HepG2 (cell line): ENCODE measurements around the gene MISFA. TPM values are rescaled to one million over a fixed set of nuclear protein-coding genes. Genes with fewer than 3 reads are reported as not detected.
"Not testable (repeated sequence)": the region's sequence is repeated elsewhere in the genome, so short reads cannot be mapped to it uniquely, and the experiment has no call there.

Experiments used
- ATAC-seq: fragments of 200-7000 bp; cut with Tn5 transposase; 3 replicates; pipeline ENCODE4 v1.9.1; 2020; ENCODE audit warnings: mild to moderate bottlenecking, moderate library complexity
- BruUV-seq: library from RNA; stranded (reverse); fragments of 400-500 nt; replicated peaks from 2 replicates; lab custom pipeline; 2021; lab: Mats Ljungman, UMichigan
- CTCF ChIA-PET: fragments of 300-600 bp; formaldehyde crosslinking; extraction: SDS; loops from one replicate; lab custom pipeline; 2021; ENCODE audit warnings: low total read pairs, inconsistent platforms, low intra/inter-chr PET ratio; lab: Yijun Ruan, JAX
- POLR2A ChIA-PET: fragments of 350-600 bp; sonication (Branson Sonifier 250); formaldehyde crosslinking; loops from one replicate; lab custom pipeline; 2020; ENCODE audit warnings: antibody characterized with exemption, inconsistent platforms; lab: Yijun Ruan, JAX
- DNase-seq: peaks from one replicate; pipeline ENCODE4 v3.0.0-alpha.2; 2015; ENCODE audit warnings: low spot score
- FAIRE-seq: peaks from 3 replicates; lab custom pipeline; 2011; peaks lifted over from hg19 to GRCh38; lab: Jason Lieb, UNC
- H2AFZ ChIP-seq: one replicate; pipeline ENCODE4 v1.6.1; 2011; ENCODE audit warnings: low read length, inconsistent platforms
- H3K27ac ChIP-seq: fragments of 300-600 bp; 3 replicates; pipeline ENCODE4 v1.8.0; 2011; ENCODE audit warnings: mixed run types, mild to moderate bottlenecking, mixed read lengths, low read length, inconsistent platforms; ENCODE audit not compliant: insufficient read depth; ENCODE audit errors: extremely low read length
- H3K27me3 ChIP-seq, 2 experiments: fragments of 200-600 bp in 1 of 2; 2 replicates in 1 of 2; 3 replicates in 1 of 2; pipeline versions ENCODE4 v1.6.0 to v1.8.0; 2011; ENCODE audit warnings: low read length in 2 of 2, mild to moderate bottlenecking in 2 of 2, moderate library complexity in 2 of 2, inconsistent platforms in 1 of 2; ENCODE audit not compliant: insufficient read depth in 2 of 2, control insufficient read depth in 1 of 2
- H3K36me3 ChIP-seq, 2 experiments: fragments of 200-600 bp in 1 of 2; replicated peaks in 1 of 2; 2 replicates in 1 of 2; 3 replicates in 1 of 2; pipeline versions ENCODE4 v1.5.1 to v1.8.0; 2011; ENCODE audit warnings: low read length in 2 of 2, inconsistent platforms in 1 of 2; ENCODE audit not compliant: insufficient read depth in 2 of 2, control insufficient read depth in 1 of 2
- H3K4me1 ChIP-seq: 2 replicates; pipeline ENCODE4 v1.5.1; 2012; ENCODE audit warnings: low read length, inconsistent platforms; ENCODE audit not compliant: insufficient read depth
- H3K4me2 ChIP-seq: 2 replicates; pipeline ENCODE4 v1.6.0; 2011; ENCODE audit warnings: low read depth, low read length, inconsistent platforms
- H3K4me3 ChIP-seq, 3 experiments: fragments of 200-600 bp in 1 of 3; sonication (generic), shearing (Covaris generic) in 1 of 3; replicated peaks in 1 of 3; 2 replicates each; pipeline ENCODE4 v1.5.1; 2011 to 2016; ENCODE audit warnings: low read length in 3 of 3, inconsistent platforms in 2 of 3, low read depth in 2 of 3, mild to moderate bottlenecking in 2 of 3, control low read depth in 1 of 3, mixed read lengths in 1 of 3; ENCODE audit not compliant: insufficient read depth in 1 of 3
- H3K79me2 ChIP-seq: one replicate; pipeline ENCODE4 v1.6.1; 2011; ENCODE audit warnings: low read length, inconsistent platforms; ENCODE audit not compliant: insufficient read depth
- H3K9ac ChIP-seq: 2 replicates; pipeline ENCODE4 v1.6.0; 2011; ENCODE audit warnings: mild to moderate bottlenecking, low read depth, low read length, inconsistent platforms; ENCODE audit not compliant: insufficient read depth
- H3K9me3 ChIP-seq: 2 replicates; pipeline ENCODE4 v1.5.1; 2012; ENCODE audit warnings: mild to moderate bottlenecking, low read length
- H4K20me1 ChIP-seq: 2 replicates; pipeline ENCODE4 v1.6.0; 2011; ENCODE audit warnings: inconsistent platforms, mild to moderate bottlenecking, low read length, moderate library complexity; ENCODE audit not compliant: insufficient read depth
- FOXP4 ChIP-seq: sonication (generic); formaldehyde crosslinking; IDR thresholded peaks from 2 replicates; pipeline ENCODE4 v1.4.0; 2020; ENCODE audit warnings: missing genetic modification reagents
- GRHL1 ChIP-seq: sonication (generic); formaldehyde crosslinking; conservative IDR thresholded peaks from 2 replicates; pipeline ENCODE4 v1.8.0; 2022; ENCODE audit warnings: missing genetic modification reagents
- KDM6A ChIP-seq: IDR thresholded peaks from 2 replicates; pipeline ENCODE4 v1.6.1; 2016; ENCODE audit warnings: low read depth
- SMYD3 ChIP-seq: sonication (generic); formaldehyde crosslinking; IDR thresholded peaks from 2 replicates; pipeline ENCODE4 v1.8.1; 2023; ENCODE audit warnings: mild to moderate bottlenecking, missing genetic modification reagents
- ZNF670 ChIP-seq: sonication (generic); formaldehyde crosslinking; IDR thresholded peaks from 2 replicates; pipeline ENCODE4 v1.8.0; 2022; ENCODE audit warnings: mild to moderate bottlenecking, missing genetic modification reagents, borderline replicate concordance
- WGBS: methylation state at CpG from one replicate; pipeline ENCODE4 v1.1.6; 2017; ENCODE audit warnings: low lambda C conversion rate; 5-methylcytosine and 5-hydroxymethylcytosine counted together
- in situ Hi-C: cut with HindIII; loops from 2 replicates; pipeline ENCODE4 v1.10.0; 2017; ENCODE audit warnings: low pct_unique_long_range_greater_than_20kb; ENCODE audit not compliant: extremely low pct_ligation_motif_present
- intact Hi-C: fragments of 100-400 bp; cut with micrococcal nuclease; formaldehyde crosslinking; loops from one replicate; pipeline ENCODE4 v1.10.0; 2022; ENCODE audit not compliant: unreplicated experiment
- polyA plus RNA-seq, 8 experiments: library from polyadenylated mRNA; depleted of rRNA in 3 of 8; stranded (reverse) in 7 of 8; unstranded in 1 of 8; fragments of >200 nt; fragmentation: Illumina TruSeq in 4 of 8; extraction: Trizol in 4 of 8; gene quantifications; 2 replicates each; pipeline versions ENCODE4 v1.2.1 to v1.2.3, GENCODE V29; 2011 to 2016; ENCODE audit warnings: low read depth in 4 of 8, missing spikeins in 1 of 8, mixed read lengths in 1 of 8; ENCODE audit not compliant: insufficient read depth in 1 of 8
- total RNA-seq, 5 experiments: library from RNA; depleted of rRNA; stranded (reverse); fragments of >200 nt; fragmentation: Illumina TruSeq; extraction: Trizol; gene quantifications; 2 replicates each; pipeline ENCODE4 v1.2.3, GENCODE V29; 2016; ENCODE audit warnings: low read depth in 1 of 5

Gene MISFA
- total and polyA plus RNA-seq, 2 of the 13 experiments (the other 11 are each of a cell fraction or from before 2014, with no cell fraction given), result 1.4 to 5.4 TPM

- intact Hi-C loops (no loop called here), in situ Hi-C loops (no loop called here)
- Histone ChIP-seq H3K36me3 (no peaks in the 10 kb centered on the region), H3K4me3 (no peak overlapping the region), H3K4me1 (peaks cover 5% of the 10 kb centered on the region; the same call in 1 of the 2 replicates), H3K79me2 (no peaks in the 10 kb centered on the region), H3K27ac (no peak overlapping the region), H3K27me3 (no peaks in the 10 kb centered on the region), H3K9me3 (no peaks in the 10 kb centered on the region), H4K20me1 (no peaks in the 10 kb centered on the region), H2AFZ (no peak overlapping the region), H3K4me2 (no peak overlapping the region), H3K9ac (no peak overlapping the region)
- no TSS peak for BruUV-seq
- FAIRE-seq, result no peak
- DNase-seq, result no peak
- ChIA-PET POLR2A (no interaction called here), CTCF (no interaction called here)
- ATAC-seq, result no peak
- TF ChIP-seq SMYD3 (CRISPR knock-in tag) (no peak), FOXP4 (CRISPR knock-in tag) (no peak), KDM6A (CRISPR knock-in tag) (no peak), ZNF670 (CRISPR knock-in tag) (no peak), GRHL1 (CRISPR knock-in tag) (no peak)
- WGBS, result 0% methylated on average over 1 of the region's 1 CpG
Measured at GRCh38 chr11:18641677-18642076, 42.1 kb downstream of the MISFA start.

- DNase-seq, intact Hi-C loops, H3K79me2 ChIP-seq, H3K4me1 ChIP-seq, BruUV-seq, in situ Hi-C loops, H3K9ac ChIP-seq, CTCF ChIA-PET, H3K27me3 ChIP-seq, H3K4me2 ChIP-seq, H2AFZ ChIP-seq, H3K9me3 ChIP-seq, H4K20me1 ChIP-seq, H3K36me3 ChIP-seq, H3K4me3 ChIP-seq, H3K27ac ChIP-seq, POLR2A ChIA-PET, FAIRE-seq: not testable (repeated sequence)
- 63% methylated on average over 4 of the region's 4 CpGs for WGBS
- peak; percentile 62; the same call in 2 of the 3 replicates for ATAC-seq
Measured at GRCh38 chr11:18643034-18643433, 43.4 kb downstream of the MISFA start.
